ENCODE measurements around the gene MTREX.
A peak's percentile ranks its signal among the peaks of the same experiment; 100 is the strongest.

MTREX gene

DNA sequence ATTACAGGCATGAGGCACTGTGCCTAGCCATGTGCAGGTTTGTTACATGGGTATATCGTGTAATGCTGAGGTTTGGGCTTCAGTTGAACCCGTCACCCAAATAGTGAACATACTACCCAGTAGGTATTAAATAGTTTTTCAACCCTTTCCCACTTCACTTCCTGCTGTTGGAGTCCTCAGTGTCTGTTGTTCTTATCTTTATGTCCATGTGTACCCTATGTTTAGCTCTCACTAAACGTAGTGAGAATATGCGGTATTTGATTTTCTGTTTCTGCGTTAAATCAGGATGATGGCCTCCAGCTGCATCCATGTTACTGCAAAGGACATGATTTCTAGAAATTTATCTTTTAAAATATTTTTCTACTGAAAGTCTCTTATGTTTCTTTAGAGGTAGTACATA is 17.8 kb downstream of the MTREX start:
- no peak for DNase-seq

DNA sequence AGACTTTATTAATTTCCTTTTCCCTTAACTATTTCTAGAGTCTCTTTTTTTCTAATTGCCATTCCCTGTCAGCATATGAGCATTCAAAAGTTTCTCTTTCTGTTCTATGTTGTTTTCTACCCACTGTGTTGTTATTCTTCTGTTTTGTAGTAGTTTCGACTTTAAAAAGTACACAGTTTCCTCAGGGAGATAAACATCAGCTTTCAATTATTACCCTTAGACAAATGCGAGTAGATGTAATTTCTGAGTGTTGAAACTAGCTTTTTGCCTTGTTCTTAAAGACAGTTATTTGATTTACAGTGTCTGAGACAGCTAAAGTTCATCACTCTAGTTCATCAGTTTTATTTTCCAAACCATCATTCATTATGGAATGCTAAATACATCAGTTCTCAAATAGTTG is 19.5 kb downstream of the MTREX start:
- DNase-seq: no peak

DNA sequence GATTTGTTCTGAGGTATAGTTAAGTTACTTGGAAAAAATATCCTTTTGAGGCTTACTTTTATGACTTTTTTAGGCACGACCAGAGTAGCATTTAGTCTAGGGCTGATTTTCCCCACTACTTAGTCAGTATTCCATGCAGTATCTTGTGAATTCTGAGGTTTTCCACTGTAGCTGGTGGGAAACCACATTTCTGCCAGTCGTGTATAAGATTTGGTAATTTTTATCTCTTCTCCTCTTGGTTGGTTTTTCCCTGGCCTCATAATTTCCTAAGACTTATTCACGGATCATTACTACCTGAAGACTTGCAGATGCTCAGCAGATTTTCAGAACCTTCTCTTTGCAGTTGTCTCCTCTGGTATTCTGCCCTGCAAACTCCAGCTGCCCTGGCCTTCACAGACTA is 23.5 kb downstream of the MTREX start:
- no peak for DNase-seq

DNA sequence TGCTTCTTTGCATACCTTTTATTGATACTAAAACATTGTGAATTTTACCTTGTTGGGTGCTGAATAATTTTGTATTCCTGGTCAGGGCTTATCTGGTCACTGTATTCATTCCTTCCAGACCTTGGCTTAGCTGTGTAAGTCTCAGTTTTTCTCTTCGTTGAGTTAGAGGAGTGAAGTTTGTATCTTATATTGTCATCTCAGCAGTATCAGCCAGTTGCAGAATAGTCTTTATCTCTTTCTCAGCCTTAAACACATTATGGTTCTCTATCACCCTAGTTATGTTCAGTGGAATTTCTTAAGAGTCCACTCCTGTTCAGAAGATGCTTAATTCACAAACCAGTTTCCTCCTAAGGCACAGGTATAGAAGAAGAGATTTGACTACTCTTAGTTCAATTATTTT is 25.2 kb downstream of the MTREX start:
- no peak for DNase-seq

DNA sequence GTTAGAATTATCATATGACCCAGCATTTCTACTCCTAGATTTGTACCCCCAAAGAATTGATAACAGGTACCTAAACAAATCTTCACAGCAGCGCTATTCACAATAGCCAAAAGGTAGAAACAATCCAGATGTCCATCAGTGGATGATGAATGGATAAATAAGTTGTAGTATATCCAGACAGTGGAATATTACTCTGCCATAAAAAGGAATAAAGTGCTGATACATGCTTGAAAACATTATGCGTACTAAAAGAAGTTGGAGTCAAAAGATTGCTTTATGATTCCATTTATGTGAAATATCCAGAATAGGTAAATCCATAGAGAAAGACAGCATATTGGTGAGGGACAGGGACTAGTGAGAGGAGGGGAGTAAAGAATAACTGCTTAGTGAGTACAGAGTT is 26.0 kb downstream of the MTREX start:
- DNase-seq: no peak

DNA sequence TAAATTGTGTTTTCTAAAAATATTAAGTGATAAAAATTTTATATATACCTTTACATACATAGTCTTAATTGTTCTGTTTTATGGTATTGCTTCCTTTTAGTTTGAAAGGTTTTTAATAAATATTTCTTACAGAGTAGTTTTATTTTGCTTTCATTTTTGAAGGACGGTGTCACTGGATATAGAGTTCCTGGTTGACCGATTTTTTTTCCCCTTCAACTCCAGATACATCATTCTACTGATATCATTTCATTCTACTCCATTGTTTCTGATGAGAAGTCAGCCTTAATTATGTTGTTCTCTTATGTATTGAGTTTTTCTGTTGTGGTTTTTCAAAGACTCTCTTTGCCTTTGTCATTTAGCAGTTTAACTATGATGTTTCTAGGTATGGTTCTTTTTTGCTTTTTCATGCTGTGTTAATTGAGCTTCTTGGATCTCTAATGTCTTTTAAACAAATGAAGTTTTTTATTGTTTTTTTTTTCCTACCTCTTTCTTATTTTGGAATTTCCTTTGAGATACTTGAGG is 30.4 kb downstream of the MTREX start:
- no peak for DNase-seq

DNA sequence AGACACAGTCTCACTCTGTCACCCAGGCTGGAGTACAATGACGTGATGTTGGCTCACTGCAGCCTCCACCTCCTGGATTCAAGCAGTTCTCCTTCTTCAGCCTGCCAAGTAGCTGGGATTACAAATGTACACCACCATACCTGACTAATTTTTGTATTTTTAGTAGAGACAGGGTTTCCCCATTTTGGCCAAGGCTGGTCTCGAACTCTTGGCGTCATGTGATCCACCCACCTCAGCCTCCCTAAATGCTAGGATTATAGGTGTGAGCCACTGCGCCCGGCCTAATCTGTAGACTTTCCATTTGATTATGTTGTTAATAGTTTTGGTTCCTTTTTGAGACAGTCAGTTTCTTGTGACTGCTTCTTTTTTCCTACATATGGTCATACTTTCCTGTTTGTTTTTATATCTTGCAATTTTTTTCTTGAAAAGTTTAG is 31.0 kb downstream of the MTREX start:
- no peak for DNase-seq

DNA sequence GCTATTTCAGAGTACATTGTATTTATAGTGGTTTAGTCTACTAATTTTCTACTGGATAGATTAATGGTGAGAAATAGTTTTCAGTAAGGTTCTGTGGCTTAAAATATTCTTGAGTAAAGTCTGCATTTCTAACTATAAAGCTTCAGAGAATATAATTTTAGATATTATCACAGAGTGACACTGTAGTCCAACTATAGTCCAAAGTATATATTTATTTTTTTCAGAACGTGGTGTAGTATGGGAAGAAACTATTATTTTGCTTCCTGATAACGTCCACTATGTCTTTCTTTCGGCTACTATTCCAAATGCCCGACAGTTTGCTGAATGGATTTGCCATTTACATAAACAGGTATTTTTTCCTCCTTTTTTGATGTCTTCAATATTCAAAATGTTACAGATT is 35.3 kb downstream of the MTREX start:
- DNase-seq: no peak

DNA sequence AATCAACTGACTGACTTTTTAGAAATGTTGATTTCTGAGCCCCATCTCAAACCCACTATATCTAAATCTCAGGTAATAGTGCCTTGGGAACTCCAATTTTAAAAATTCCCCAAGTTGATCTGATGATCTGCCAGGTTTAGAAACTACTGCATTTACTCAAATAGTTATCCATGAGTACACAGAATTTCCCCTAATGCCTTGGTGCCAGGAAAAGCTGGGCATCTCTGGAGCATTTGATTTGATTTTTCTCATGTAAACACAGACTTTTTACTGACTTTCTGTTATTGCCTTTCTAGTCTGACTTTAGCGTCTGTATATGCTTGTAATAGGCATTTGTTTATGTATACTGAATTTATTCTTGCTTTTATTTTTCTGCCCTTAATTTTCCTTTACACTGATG is 35.8 kb downstream of the MTREX start:
- DNase-seq: no peak

DNA sequence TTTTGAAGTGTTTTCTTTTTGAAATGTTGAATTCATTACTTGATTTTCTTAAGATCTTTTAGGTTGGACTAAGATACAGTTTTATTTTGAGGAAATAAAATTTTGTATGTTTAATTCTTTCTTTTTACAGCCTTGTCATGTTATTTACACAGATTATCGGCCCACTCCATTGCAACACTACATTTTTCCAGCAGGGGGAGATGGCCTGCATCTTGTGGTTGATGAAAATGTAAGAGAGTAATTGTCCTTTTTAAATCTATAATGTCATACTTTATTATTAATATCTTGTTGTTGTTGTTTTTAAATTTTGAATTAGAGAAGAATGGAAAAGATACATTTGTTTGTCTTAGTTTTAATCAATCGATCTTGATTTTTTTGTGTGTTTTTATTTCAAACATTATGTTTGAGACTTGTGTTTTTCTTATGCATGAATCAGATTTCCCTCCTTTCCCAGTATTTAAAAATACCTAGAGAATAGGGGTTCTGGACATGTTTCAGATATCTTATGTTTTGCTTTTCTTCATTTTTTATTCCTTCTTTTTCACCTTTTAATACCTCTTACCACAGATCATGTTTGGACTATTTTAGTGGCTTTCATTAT is 36.7 kb downstream of the MTREX start:
- peak; percentile 56 for DNase-seq

DNA sequence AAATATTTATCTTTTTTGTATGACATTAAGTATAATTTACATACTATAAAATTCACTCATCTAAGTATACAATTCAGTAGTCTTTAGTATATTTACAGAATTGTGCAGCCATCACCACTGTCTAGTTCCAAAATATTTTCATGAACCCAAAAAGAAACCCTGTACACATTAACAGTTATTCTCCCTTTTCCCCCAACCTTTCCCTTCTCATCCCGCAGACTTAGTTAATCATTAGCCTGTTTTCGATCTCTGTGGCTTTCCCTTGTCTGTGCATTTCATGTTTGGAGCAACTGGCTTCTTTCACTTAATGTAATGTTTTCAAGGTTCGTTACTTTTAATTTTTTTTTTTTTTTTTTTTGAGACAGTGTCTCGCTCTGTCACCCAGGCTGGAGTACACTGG is 37.5 kb downstream of the MTREX start:
- no peak for DNase-seq

DNA sequence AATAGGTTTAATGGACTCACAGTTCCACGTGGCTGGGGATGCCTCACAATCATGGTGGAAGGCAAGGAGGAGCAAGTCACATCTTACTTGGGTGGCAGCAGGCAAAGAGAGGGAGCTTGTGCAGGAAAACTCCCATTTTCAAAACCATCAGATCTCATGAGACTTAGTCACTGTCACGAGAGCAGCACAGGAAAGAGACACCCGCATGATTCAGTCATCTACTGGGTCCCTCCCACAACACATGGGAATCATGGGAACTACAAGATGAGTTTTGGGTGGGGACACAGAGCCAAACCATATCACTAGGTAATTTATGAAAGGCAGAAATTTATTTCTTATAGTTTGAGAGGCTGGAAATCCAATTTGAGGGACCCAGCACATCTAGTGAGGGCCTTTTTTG is 40.0 kb downstream of the MTREX start:
- no peak for DNase-seq

DNA sequence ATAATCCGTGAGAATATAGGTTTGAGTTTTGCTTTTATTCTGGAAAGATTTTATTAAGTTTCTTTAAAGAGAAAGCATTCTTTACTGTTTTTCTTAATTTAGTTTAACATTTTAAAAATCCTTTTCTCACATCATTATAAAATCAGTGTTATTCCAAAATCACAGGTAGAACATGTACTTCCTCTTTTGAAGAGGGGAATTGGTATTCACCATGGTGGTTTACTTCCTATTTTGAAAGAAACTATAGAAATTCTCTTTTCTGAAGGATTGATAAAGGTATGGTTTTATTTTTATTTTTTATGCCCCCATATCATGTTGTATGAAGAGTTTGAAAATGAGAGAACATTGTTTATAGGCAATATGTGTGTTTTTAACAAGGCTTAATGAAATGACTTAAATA is 43.0 kb downstream of the MTREX start:
- no peak for DNase-seq

DNA sequence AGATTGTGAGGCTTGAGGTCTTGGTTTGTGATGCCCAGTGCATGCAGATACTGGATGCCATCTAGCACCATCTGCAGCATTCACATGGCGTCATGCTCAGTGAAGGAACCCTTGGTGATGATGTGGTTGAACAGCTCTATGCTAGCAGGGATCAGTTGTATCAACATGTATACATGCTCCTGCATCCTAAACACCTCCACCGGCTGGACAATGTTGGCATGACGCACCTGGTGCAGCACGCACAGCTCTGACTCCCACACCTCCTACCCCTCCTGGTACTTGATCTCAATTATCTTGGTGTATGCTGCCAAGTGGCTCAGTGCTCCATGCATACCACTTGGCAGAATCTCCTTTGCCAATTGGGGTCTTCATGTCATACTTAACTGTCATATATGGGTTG is 49.1 kb downstream of the MTREX start:
- no peak for DNase-seq

DNA sequence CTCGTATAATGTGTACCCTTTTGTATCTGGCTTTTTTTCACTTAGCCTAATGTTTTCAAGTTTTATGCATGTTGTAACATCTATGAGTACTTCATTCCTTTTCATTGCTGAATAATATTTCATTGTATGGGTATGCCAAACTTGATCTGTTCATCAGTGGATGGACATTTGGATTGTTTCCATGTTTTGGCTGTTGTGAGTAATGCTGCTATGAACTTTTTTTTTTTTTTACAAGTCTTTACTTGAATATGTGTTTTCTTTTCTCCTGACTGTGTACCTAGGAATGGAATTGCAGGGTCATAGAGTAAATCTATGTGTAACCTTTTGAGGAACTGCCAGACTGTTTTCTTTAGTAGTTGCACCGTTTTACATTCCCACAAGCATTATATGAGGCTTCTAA is 52.4 kb downstream of the MTREX start:
- DNase-seq: no peak

DNA sequence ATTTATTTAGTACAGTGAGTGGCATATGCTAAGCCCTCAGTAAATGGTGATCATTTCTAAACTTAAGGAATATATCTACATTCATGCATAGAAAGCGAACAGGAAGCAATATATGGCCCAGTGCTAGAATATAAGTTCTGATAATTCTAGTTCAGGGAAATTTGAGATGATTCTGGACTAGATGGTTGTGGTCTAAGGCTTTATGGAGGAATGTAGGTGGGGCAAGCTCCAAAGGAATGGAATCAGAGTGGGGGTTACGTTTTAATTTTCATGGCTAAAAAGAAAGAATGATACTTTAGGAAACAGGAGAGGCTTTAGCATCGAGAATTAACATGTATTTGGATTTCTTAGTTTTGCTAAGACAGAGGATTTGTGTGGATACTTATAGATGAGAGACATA is 56.1 kb downstream of the MTREX start:
- no peak for DNase-seq

DNA sequence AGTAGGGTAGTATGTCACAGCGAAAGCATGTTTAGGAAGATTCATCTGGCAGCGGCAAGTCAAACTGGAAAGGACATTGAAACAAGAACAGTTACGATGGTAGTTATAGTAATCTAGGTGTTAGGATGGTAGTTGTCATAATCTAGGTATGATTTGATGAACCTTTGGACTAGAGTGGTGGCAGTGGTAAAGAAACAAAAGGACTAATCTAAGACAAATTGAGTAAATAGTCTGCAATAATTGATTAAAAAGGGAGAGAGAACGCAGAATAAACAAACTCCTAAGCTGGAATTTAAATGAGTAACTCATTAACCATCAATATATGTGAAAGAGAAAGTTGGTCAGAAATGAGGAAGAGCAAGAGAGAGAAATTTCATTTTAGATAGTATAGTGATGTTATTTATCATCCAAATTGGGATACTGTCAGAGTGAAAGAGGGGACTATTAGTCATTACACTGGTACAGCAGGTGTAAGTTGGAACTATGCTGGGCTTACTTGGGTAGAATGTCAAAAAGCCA is 56.8 kb downstream of the MTREX start:
- no peak for DNase-seq

DNA sequence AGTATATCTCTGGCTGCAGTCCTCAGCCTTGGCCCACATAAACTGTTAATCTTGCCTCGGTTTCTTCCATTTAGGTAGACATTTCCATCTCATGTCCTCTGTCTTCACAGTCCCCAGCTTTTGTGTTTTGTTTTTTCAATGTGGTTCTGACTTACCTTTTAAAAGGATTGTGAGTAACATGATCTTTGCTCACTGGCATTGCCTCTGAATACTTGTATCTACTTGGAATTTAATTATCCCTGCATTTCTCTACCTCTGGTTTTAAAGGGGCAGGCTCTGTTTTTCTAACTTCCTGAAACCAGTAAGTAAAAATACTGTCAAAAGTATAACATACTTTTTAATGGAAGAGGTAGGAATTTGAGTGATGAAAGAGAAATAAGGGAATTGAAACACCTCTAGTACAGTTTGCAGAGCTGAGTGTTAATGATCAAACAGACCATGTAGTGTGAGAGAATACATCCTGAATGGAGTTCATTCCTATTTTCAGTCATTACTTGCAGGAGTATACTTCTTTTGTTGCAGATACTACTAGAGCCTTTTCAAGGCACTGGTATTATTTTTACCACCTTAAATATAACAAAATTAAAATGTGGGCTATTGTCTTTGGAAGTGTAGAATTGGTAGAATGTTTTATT is 62.6 kb downstream of the MTREX start:
- DNase-seq: no peak

DNA sequence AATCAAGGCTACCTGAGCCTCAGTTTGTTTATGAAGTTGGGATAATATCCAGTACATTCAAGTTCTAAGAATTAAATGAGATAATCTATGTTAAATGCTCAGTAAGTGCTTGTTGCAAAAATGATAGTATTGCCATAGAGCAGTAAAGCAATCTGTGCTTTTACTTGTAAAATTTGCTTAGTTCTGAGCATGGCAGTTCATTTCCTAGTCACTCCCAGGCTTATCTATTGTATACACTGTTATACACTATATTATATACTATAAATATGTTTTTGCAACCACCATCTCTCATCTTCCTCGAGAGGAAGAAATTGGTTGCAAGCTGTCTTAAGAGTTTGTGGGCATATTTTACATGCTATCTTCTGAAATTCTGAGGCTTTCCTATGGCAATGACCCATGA is 63.4 kb downstream of the MTREX start:
- no peak for DNase-seq

DNA sequence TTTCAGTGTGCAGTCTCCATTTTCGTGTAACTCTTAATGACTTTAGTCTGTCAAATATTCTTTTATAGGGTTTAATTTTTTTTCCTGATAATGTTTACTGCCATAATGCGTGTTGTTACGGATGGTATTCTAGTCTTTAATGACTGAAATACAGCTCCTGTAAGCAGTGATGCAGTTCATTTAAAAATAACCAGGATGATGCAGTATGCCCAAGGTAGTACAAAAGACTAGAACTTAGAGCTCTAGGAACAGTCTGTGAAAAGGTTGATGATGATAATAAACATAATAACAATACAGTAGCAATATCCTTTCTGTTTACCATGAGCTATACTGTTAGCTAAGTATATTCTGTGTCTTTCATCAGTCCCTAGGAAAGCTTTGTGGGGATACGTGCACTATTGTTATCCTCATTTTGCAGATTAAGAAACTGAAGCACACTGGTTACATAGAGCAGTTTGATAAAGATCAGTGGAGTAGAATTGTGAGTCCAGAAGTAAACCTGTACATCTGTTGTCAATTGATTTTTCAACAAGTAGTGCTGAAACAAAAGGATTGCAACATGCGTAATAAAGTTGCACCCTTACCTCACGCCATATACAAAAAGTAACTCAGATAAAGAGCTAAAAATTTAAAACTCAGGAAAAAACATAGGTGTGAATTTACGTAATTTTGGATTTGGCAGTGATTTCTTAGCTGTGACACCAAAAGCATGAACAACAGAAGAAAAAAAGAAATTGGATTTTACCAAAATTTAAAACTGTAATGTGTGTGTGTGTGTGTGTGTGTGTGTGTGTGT is 64.5 kb downstream of the MTREX start:
- no peak for DNase-seq

DNA sequence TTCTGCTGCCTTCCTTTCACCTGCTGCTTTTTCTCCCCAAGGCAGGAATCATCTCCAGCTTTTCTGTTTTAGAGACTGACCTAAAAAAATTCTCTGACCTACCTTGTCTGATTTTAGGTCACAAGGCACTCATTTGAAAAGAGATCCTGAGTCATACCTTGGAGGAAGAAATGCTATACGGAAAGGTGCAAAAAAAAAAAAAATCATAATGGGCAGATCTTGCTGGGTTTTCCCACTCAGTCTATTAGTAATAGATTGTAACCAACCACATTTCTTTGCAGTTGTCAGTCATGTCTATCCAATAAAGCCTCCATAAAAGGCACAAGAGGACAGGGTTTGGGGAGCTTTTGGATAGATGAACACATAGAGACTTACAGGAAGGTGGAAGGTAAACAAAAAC is 70.0 kb downstream of the MTREX start:
- DNase-seq: no peak

DNA sequence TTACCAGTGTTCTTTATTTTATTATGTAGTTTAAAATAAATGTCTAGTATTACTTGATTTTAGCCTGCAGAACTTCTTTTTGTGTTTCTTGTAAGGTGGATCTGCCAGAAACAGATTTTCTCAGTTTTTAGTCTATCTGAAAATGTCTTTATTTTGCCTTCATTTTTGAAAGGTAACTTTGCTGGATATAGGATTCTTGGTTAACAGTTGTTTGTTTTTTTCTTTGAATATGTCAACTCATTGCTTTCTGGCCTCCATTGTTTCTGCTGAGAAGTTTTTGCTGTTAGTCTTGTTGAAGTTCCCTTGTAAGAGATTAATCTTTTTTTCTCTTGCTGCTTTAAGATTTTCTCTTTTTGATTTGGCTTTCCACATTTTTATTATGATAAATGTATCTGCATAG is 75.5 kb downstream of the MTREX start:
- DNase-seq: no peak

DNA sequence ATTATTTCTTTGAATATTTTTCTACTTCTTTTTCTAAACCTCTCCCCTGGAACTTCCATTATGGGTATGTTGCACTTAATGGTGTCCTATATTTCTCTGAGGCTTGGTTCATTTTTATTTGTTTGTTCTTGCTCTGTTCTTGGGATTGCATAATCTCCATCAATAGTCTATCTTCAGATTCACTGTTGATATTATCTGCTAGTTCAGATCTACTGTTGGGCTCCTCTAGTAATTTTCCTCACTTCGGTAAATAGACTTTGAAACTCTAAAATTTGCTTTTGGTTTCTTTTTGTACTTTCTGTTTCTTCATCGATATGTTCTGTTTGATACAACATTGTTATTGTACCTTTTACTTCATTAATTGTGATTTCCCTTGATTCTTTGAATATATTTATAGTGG is 76.3 kb downstream of the MTREX start:
- no peak for DNase-seq

DNA sequence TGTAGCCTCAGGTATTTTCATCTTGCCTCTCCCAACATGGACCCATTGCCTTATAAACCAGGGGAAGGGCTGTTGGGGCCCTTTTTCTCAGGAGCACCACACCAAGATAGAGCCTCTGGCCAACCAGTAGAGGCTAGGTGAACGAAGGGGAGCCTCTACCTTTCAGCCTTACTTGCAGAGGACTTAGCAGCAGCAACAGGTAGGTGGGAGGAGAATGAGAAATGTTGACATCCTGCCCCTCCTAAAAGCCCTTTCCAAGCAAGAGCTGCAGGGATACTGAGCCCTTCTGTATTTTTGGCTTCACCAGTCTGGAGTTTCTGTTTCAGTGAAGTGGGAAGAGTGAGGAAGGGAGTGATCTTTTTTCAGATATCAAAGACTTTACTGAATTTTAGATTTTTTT is 77.4 kb downstream of the MTREX start:
- DNase-seq: no peak
